Liver (tissue), 9 donors: ENCODE data around the gene FBRS. TPM values are rescaled to one million over a fixed set of nuclear protein-coding genes. Genes with fewer than 3 reads are reported as not detected.
A peak's percentile ranks its signal among the peaks of the same experiment; 100 is the strongest.

Source experiments
- DNase-seq: peaks from one replicate; pipeline ENCODE4 v3.0.0-alpha.2; 2017; ENCODE audit warnings: low spot score
- H3K27ac ChIP-seq, 2 donors: one replicate each; pipeline ENCODE4 v1.7.0; 2013; ENCODE audit warnings: inconsistent platforms in 2 of 2, low read length in 2 of 2, control low read depth in 1 of 2, low read depth in 1 of 2, mild to moderate bottlenecking in 1 of 2
- H3K27me3 ChIP-seq, 4 donors: one replicate each; pipeline versions ENCODE4 v1.6.1 to v1.7.0; 2013; ENCODE audit warnings: low read length in 3 of 4, inconsistent platforms in 1 of 4, mild to moderate bottlenecking in 1 of 4, moderate library complexity in 1 of 4; ENCODE audit not compliant: control insufficient read depth in 4 of 4, insufficient read depth in 4 of 4
- H3K36me3 ChIP-seq, 4 donors: one replicate each; pipeline versions ENCODE4 v1.6.1 to v1.7.0; 2013; ENCODE audit warnings: low read length in 3 of 4, mild to moderate bottlenecking in 3 of 4, low read depth in 1 of 4, moderate library complexity in 1 of 4; ENCODE audit not compliant: control insufficient read depth in 4 of 4, insufficient read depth in 3 of 4
- H3K4me1 ChIP-seq, 4 donors: one replicate each; pipeline versions ENCODE4 v1.6.1 to v1.7.0; 2013; ENCODE audit warnings: low read length in 3 of 4, mild to moderate bottlenecking in 3 of 4, moderate library complexity in 1 of 4; ENCODE audit not compliant: control insufficient read depth in 4 of 4, insufficient read depth in 4 of 4
- H3K4me3 ChIP-seq, 3 donors: one replicate each; pipeline versions ENCODE4 v1.6.1 to v1.7.0; 2013; ENCODE audit warnings: low read length in 3 of 3, control low read depth in 1 of 3, low read depth in 1 of 3, mild to moderate bottlenecking in 1 of 3
- H3K9ac ChIP-seq, 2 donors: one replicate each; pipeline ENCODE4 v1.7.0; 2013; ENCODE audit warnings: low read length in 2 of 2, mild to moderate bottlenecking in 2 of 2, moderate library complexity in 2 of 2, control low read depth in 1 of 2, low read depth in 1 of 2
- H3K9me3 ChIP-seq, 4 donors: one replicate each; pipeline versions ENCODE4 v1.6.1 to v1.7.0; 2013; ENCODE audit warnings: low read length in 3 of 4; ENCODE audit not compliant: control insufficient read depth in 4 of 4
- ATF3 ChIP-seq: IDR thresholded peaks from 2 replicates; pipeline ENCODE4 v1.6.1; 2016; ENCODE audit warnings: antibody characterized with exemption
- CTCF ChIP-seq: fragments of 150-350 bp; IDR thresholded peaks from 2 replicates; pipeline ENCODE4 v1.5.1; 2017; ENCODE audit warnings: improper control_type of control experiment, low read depth, low read length; ENCODE audit not compliant: missing input control
- EGR1 ChIP-seq, 2 donors: IDR thresholded peaks; 2 replicates each; pipeline ENCODE4 v1.6.1; 2016 to 2018; ENCODE audit warnings: antibody characterized with exemption in 2 of 2, low read depth in 2 of 2
- FOXA1 ChIP-seq: IDR thresholded peaks from 2 replicates; pipeline ENCODE4 v1.6.1; 2016; ENCODE audit warnings: antibody characterized with exemption
- FOXA2 ChIP-seq: IDR thresholded peaks from 2 replicates; pipeline ENCODE4 v1.6.1; 2016; ENCODE audit warnings: antibody characterized with exemption
- GABPA ChIP-seq, 2 donors: IDR thresholded peaks in 1 of 2; conservative IDR thresholded peaks in 1 of 2; 2 replicates each; pipeline ENCODE4 v1.6.1; 2016; ENCODE audit warnings: antibody characterized with exemption in 2 of 2, mild to moderate bottlenecking in 1 of 2, moderate library complexity in 1 of 2
- HNF4A ChIP-seq, 2 donors: conservative IDR thresholded peaks; 2 replicates each; pipeline ENCODE4 v1.6.1; 2016; ENCODE audit warnings: antibody characterized with exemption in 2 of 2, mild to moderate bottlenecking in 2 of 2
- HNF4G ChIP-seq: IDR thresholded peaks from 2 replicates; pipeline ENCODE4 v1.6.1; 2016; ENCODE audit warnings: antibody characterized with exemption
- NR2F2 ChIP-seq: IDR thresholded peaks from 2 replicates; pipeline ENCODE4 v1.6.1; 2016; ENCODE audit warnings: antibody characterized with exemption
- RAD21 ChIP-seq, 2 donors: IDR thresholded peaks; 2 replicates each; pipeline ENCODE4 v1.6.1; 2016; ENCODE audit warnings: antibody characterized with exemption in 2 of 2, mild to moderate bottlenecking in 2 of 2
- REST ChIP-seq: IDR thresholded peaks from 2 replicates; pipeline ENCODE4 v1.6.1; 2016; ENCODE audit warnings: antibody characterized with exemption, mild to moderate bottlenecking
- RXRA ChIP-seq, 2 donors: IDR thresholded peaks; 2 replicates each; pipeline ENCODE4 v1.6.1; 2017 to 2018; ENCODE audit warnings: antibody characterized with exemption in 2 of 2, mild to moderate bottlenecking in 1 of 2
- SP1 ChIP-seq: IDR thresholded peaks from 2 replicates; pipeline ENCODE4 v1.6.1; 2018; ENCODE audit warnings: antibody characterized with exemption, mild to moderate bottlenecking
- TAF1 ChIP-seq: conservative IDR thresholded peaks from 2 replicates; pipeline ENCODE4 v1.6.1; 2016; ENCODE audit warnings: antibody characterized with exemption, mild to moderate bottlenecking
- YY1 ChIP-seq: IDR thresholded peaks from 2 replicates; pipeline ENCODE4 v1.6.1; 2016; ENCODE audit warnings: antibody characterized with exemption, mild to moderate bottlenecking
- ZBTB33 ChIP-seq: IDR thresholded peaks from 2 replicates; pipeline ENCODE4 v1.6.1; 2016; ENCODE audit warnings: antibody characterized with exemption
- WGBS: extraction: QIAGEN DNeasy Blood & Tissue Kit; methylation state at CpG from one replicate; pipeline ENCODE4 v1.1.7; 2013; 5-methylcytosine and 5-hydroxymethylcytosine counted together
- polyA plus RNA-seq, 2 donors: library from polyadenylated mRNA; stranded (reverse) in 1 of 2; unstranded in 1 of 2; fragments of 200-250 nt in 1 of 2; fragments of >200 nt in 1 of 2; fragmentation: Nextera tagmentation in 1 of 2; extraction: Ambion mirVana in 1 of 2; gene quantifications; one replicate each; pipeline versions ENCODE4 v1.2.1 to v1.2.3, GENCODE V29; 2013 to 2015
- total RNA-seq, 2 donors: library from RNA; depleted of rRNA; stranded (reverse); fragments of >200 nt; gene quantifications; one replicate each; pipeline ENCODE4 v1.2.3, GENCODE V29; 2014
- donor health status: healthy.
- donor health status: healthy.
- donor health status: healthy.
- donor health status: healthy.
- donor health status: healthy.

The FBRS gene
- total and polyA plus RNA-seq, 4 donors: 4.1 to 15.5 (median 11.2) TPM

GRCh38 chr16:30623536-30624283 is 34.5 kb upstream of the FBRS start:
- H3K9ac ChIP-seq: no peak overlapping the region
- 68% methylated on average over 11 of the region's 11 CpGs for WGBS
- H3K27me3 ChIP-seq: no peaks in the 10 kb centered on the region
- peak overlapping the region in 1 of 2 donors; percentile 50 for H3K27ac ChIP-seq
- H3K36me3 ChIP-seq: no peaks in the 10 kb centered on the region
- peaks cover 2 to 25% (median 21%) of the 10 kb centered on the region in 4 donors for H3K4me1 ChIP-seq
- no peak overlapping the region for H3K4me3 ChIP-seq
- DNase-seq: no peak
- TF ChIP-seq RXRA (IDR thresholded peaks at IDR 0.05) (peak; percentile 61 to 71), REST (no peak), SP1 (peak; percentile 48)
- H3K9me3 ChIP-seq: no peaks in the 10 kb centered on the region

- H3K27ac ChIP-seq: no peak overlapping the region
- no peaks in the 10 kb centered on the region for H3K27me3 ChIP-seq
- no peak for TF ChIP-seq CTCF
- no peak for TF ChIP-seq RAD21 (IDR thresholded peaks at IDR 0.05)
- no peak for TF ChIP-seq TAF1
- no peak for TF ChIP-seq YY1
- TF ChIP-seq GABPA (IDR thresholded peaks at IDR 0.05 in 1 of 2, conservative IDR thresholded peaks at IDR 0.05 in 1 of 2): no peak
- no peak for TF ChIP-seq HNF4G
- TF ChIP-seq FOXA2: no peak
- no peak for TF ChIP-seq HNF4A (conservative IDR thresholded peaks at IDR 0.05)
- no peak for TF ChIP-seq REST
- no peak for TF ChIP-seq EGR1 (IDR thresholded peaks at IDR 0.05; ENCODE audit: low read depth in 2 of 2)
- no peak for TF ChIP-seq SP1
- TF ChIP-seq ATF3: no peak
- no peak for TF ChIP-seq ZBTB33
- TF ChIP-seq FOXA1: no peak
- no peak for TF ChIP-seq NR2F2
- TF ChIP-seq RXRA (IDR thresholded peaks at IDR 0.05): no peak
- no peak overlapping the region for H3K9ac ChIP-seq
- H3K4me3 ChIP-seq: no peak overlapping the region
- peaks cover 2 to 23% (median 19%) of the 10 kb centered on the region in 4 donors for H3K4me1 ChIP-seq
- 88% methylated on average over 9 of the region's 9 CpGs for WGBS
- H3K36me3 ChIP-seq: no peaks in the 10 kb centered on the region
- no peak for DNase-seq
- no peaks in the 10 kb centered on the region for H3K9me3 ChIP-seq
These were observed 32.0 kb upstream of the FBRS start for GRCh38 chr16:30626236-30626635.
